Measurements from ENCODE around the gene LAMC3.

DNA sequence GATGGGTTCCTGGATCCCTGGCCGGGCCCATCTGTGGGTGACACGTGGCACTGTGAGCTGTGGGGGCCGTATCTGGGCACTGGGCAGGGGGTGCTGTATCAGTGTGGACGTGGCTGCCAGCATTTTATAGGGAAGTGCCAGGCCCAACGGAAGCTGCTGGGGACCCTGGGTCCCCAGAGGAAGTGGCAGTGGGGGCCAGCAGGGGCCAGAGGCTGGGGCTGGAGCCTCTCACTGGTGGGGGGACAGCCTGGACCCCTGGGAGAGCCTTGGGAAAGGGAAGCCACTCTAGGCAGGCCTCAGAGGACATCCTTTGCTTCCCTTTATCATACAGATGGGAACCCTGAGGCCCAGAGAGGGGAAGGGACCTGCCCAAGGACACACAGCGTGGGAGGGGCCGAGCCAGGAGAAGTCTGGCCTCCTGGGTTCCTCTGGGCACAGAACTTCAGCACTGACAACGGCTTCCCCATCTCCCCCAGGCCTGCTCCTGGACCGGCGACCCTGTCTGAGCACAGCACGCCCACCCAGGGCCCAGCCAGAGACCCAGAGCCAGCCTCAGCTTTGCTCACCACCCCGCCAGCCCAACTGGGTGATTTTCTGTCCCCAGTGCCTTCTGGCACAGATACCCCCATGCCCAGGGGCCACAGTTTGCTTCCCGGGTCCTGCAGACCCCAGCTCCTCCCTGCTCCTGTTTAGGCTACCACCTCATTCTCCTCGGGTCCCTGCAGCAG is 15.5 kb upstream of the LAMC3 start:
- TF ChIP-seq POLR2AphosphoS5 (IDR thresholded peaks at IDR 0.05; ENCODE audit: low read depth, low read length) (no peak), POLR2A (IDR thresholded peaks at IDR 0.05; ENCODE audit: low read depth, low read length) (no peak), TAF1 (IDR thresholded peaks at IDR 0.05; ENCODE audit: borderline replicate concordance, low read depth, low read length) (no peak)

Measured in GM12892 (cell line).